WTC11 (cell line): ENCODE results near the gene HLA-DPA1. TPM values are rescaled to one million over a fixed set of nuclear protein-coding genes. Genes with fewer than 3 reads are reported as not detected.

Experiments
- ATAC-seq: fragments of 200-7000 bp; cut with Tn5 transposase; 2 replicates; pipeline ENCODE4 v1.10.0; 2021; ENCODE audit warnings: mild to moderate bottlenecking, moderate library complexity
- CTCF ChIA-PET: fragments of 300-600 bp; sonication (Branson Sonifier 250); formaldehyde crosslinking; loops from one replicate; lab custom pipeline; 2021; ENCODE audit warnings: antibody characterized with exemption; lab: Charles Lee
- POLR2A ChIA-PET: fragments of 350-600 bp; sonication (Branson Sonifier 250); formaldehyde crosslinking; loops from one replicate; lab custom pipeline; 2021; ENCODE audit warnings: antibody characterized with exemption; lab: Charles Lee
- DNase-seq: peaks from one replicate; pipeline ENCODE4 v3.0.0; 2021; ENCODE audit warnings: low spot score
- H3K27ac Mint-ChIP-seq: 2 replicates; pipeline ENCODE4 v1.8.0; 2021; ENCODE audit warnings: mixed read lengths
- H3K27me3 Mint-ChIP-seq: 2 replicates; pipeline ENCODE4 v1.8.0; 2021; ENCODE audit warnings: low read depth, mild to moderate bottlenecking, moderate library complexity, mixed read lengths
- H3K36me3 Mint-ChIP-seq: 2 replicates; pipeline ENCODE4 v1.8.0; 2021; ENCODE audit warnings: mixed read lengths
- H3K4me1 Mint-ChIP-seq: 2 replicates; pipeline ENCODE4 v1.8.0; 2022; ENCODE audit warnings: mixed read lengths
- H3K4me3 Mint-ChIP-seq: 2 replicates; pipeline ENCODE4 v1.8.0; 2021; ENCODE audit warnings: mild to moderate bottlenecking, moderate library complexity, mixed read lengths
- H3K9me3 Mint-ChIP-seq: 2 replicates; pipeline ENCODE4 v1.8.0; 2021; ENCODE audit warnings: mixed read lengths
- AFF4 ChIP-seq: sonication (generic); formaldehyde crosslinking; IDR thresholded peaks from 2 replicates; pipeline ENCODE4 v1.8.1; 2023; ENCODE audit warnings: mild to moderate bottlenecking, missing genetic modification reagents, borderline replicate concordance
- AR ChIP-seq: fragments of 250-450 bp; sonication (Bioruptor Pico); IDR thresholded peaks from 2 replicates; pipeline ENCODE4 v1.9.0; 2021; ENCODE audit warnings: mild to moderate bottlenecking
- ATF6 ChIP-seq: sonication (generic); formaldehyde crosslinking; IDR thresholded peaks from 2 replicates; pipeline ENCODE4 v1.8.1; 2023; ENCODE audit warnings: mild to moderate bottlenecking, missing genetic modification reagents
- CREB1 ChIP-seq: sonication (generic); formaldehyde crosslinking; IDR thresholded peaks from 2 replicates; pipeline ENCODE4 v1.8.0; 2023; ENCODE audit warnings: mild to moderate bottlenecking, missing genetic modification reagents
- CREM ChIP-seq: sonication (generic); formaldehyde crosslinking; IDR thresholded peaks from 2 replicates; pipeline ENCODE4 v1.8.1; 2022; ENCODE audit warnings: mild to moderate bottlenecking, missing genetic modification reagents, moderate library complexity
- E2F5 ChIP-seq: sonication (generic); formaldehyde crosslinking; IDR thresholded peaks from 2 replicates; pipeline ENCODE4 v1.8.1; 2022; ENCODE audit warnings: mild to moderate bottlenecking, moderate library complexity, missing genetic modification reagents
- FOXK1 ChIP-seq: sonication (generic); formaldehyde crosslinking; IDR thresholded peaks from 2 replicates; pipeline ENCODE4 v1.8.0; 2022; ENCODE audit warnings: mild to moderate bottlenecking, moderate library complexity, missing genetic modification reagents
- HMGXB4 ChIP-seq: sonication (generic); formaldehyde crosslinking; IDR thresholded peaks from 2 replicates; pipeline ENCODE4 v1.8.1; 2023; ENCODE audit warnings: mild to moderate bottlenecking, moderate library complexity, missing genetic modification reagents
- JUN ChIP-seq: sonication (generic); formaldehyde crosslinking; IDR thresholded peaks from 2 replicates; pipeline ENCODE4 v1.8.0; 2023; ENCODE audit warnings: mild to moderate bottlenecking, missing genetic modification reagents
- MLX ChIP-seq: sonication (generic); formaldehyde crosslinking; IDR thresholded peaks from 2 replicates; pipeline ENCODE4 v1.8.1; 2023; ENCODE audit warnings: mild to moderate bottlenecking, missing genetic modification reagents, moderate library complexity
- OVOL2 ChIP-seq: fragments of 250-450 bp; sonication (Bioruptor Pico); IDR thresholded peaks from 2 replicates; pipeline ENCODE4 v1.9.0; 2021; ENCODE audit warnings: mild to moderate bottlenecking, borderline replicate concordance
- PREB ChIP-seq: sonication (generic); formaldehyde crosslinking; IDR thresholded peaks from 2 replicates; pipeline ENCODE4 v1.8.1; 2022; ENCODE audit warnings: mild to moderate bottlenecking, missing genetic modification reagents, moderate library complexity, borderline replicate concordance
- RORB ChIP-seq: fragments of 250-450 bp; sonication (Bioruptor Pico); IDR thresholded peaks from 2 replicates; pipeline ENCODE4 v1.9.0; 2021; ENCODE audit warnings: mild to moderate bottlenecking
- SMAD3 ChIP-seq: sonication (generic); formaldehyde crosslinking; IDR thresholded peaks from 2 replicates; pipeline ENCODE4 v1.8.0; 2022; ENCODE audit warnings: missing genetic modification reagents, mild to moderate bottlenecking, borderline replicate concordance
- SP1 ChIP-seq: sonication (generic); formaldehyde crosslinking; conservative IDR thresholded peaks from 2 replicates; pipeline ENCODE4 v1.8.1; 2022; ENCODE audit warnings: missing genetic modification reagents
- ZBTB43 ChIP-seq: sonication (generic); formaldehyde crosslinking; IDR thresholded peaks from 2 replicates; pipeline ENCODE4 v1.8.1; 2023; ENCODE audit warnings: mild to moderate bottlenecking, missing genetic modification reagents
- ZNF121 ChIP-seq: sonication (generic); formaldehyde crosslinking; IDR thresholded peaks from 2 replicates; pipeline ENCODE4 v1.8.0; 2023; ENCODE audit warnings: missing genetic modification reagents
- ZNF219 ChIP-seq: sonication (generic); formaldehyde crosslinking; IDR thresholded peaks from 2 replicates; pipeline ENCODE4 v1.8.0; 2023; ENCODE audit warnings: missing genetic modification reagents, mild to moderate bottlenecking, borderline replicate concordance
- total RNA-seq: library from RNA; stranded (reverse); gene quantifications from 3 replicates; pipeline ENCODE4 v1.2.3, GENCODE V29; 2021

HLA-DPA1 gene
- total RNA-seq, 1 experiment from 2014 or later: 4.9 TPM

GRCh38 chr6:33017694-33018353 is 55.6 kb downstream of the HLA-DPA1 start (continued):
- TF ChIP-seq ZBTB43 (no peak), OVOL2 (CRISPR knock-in tag) (no peak), ZNF121 (no peak), SMAD3 (CRISPR knock-in tag) (no peak), ZNF219 (CRISPR knock-in tag) (no peak), SP1 (CRISPR knock-in tag) (no peak), MLX (no peak)

- no peak overlapping the region for H3K27ac Mint-ChIP-seq
- no peaks in the 10 kb centered on the region for H3K36me3 Mint-ChIP-seq
- H3K4me1 Mint-ChIP-seq: peaks cover 36% of the 10 kb centered on the region
- POLR2A ChIA-PET: no interaction called here
- CTCF ChIA-PET: interaction anchor here (0.6 to 6.0 kb wide), 7 partner anchors 16 to 231 kb away, joined by 3 to 68 read pairs (median 3); no protein-coding TSS in a partner anchor
- no peak for ATAC-seq
- no peak overlapping the region for H3K4me3 Mint-ChIP-seq
- DNase-seq: no peak
- TF ChIP-seq AR (no peak), AFF4 (CRISPR knock-in tag) (no peak)
- H3K9me3 Mint-ChIP-seq: no peaks in the 10 kb centered on the region
- H3K27me3 Mint-ChIP-seq: no peaks in the 10 kb centered on the region; the same call in 1 of the 2 replicates
These were observed 56.4 kb downstream of the HLA-DPA1 start for GRCh38 chr6:33017018-33017417.

- H3K27me3 Mint-ChIP-seq: no peaks in the 10 kb centered on the region; the same call in 1 of the 2 replicates
- no peaks in the 10 kb centered on the region for H3K9me3 Mint-ChIP-seq
- ATAC-seq (no peak), DNase-seq (no peak)
- H3K36me3 Mint-ChIP-seq: no peaks in the 10 kb centered on the region
- H3K4me1 Mint-ChIP-seq: peaks cover 43% of the 10 kb centered on the region
- CTCF ChIA-PET: interaction anchor here (1.2 to 6.0 kb wide), 13 partner anchors 15 to 233 kb away, joined by 3 to 68 read pairs (median 6); no protein-coding TSS in a partner anchor
- POLR2A ChIA-PET: no interaction called here
- no peak overlapping the region for H3K27ac Mint-ChIP-seq
- H3K4me3 Mint-ChIP-seq: no peak overlapping the region
- TF ChIP-seq PREB (CRISPR knock-in tag) (no peak), E2F5 (no peak), ATF6 (CRISPR knock-in tag) (no peak), FOXK1 (CRISPR knock-in tag) (no peak), CREB1 (CRISPR knock-in tag) (no peak), CREM (CRISPR knock-in tag) (no peak), JUN (no peak), HMGXB4 (no peak), RORB (CRISPR knock-in tag) (no peak)
These were observed 57.7 kb downstream of the HLA-DPA1 start for GRCh38 chr6:33015798-33016197.
